Activated gamma-delta T cell (primary cell): ENCODE data around the gene TCTN2.

Source experiments
- DNase-seq: peaks from one replicate; lab custom pipeline; 2025; lab: John Stamatoyannopoulos, UW

TCTN2 gene

GRCh38 chr12:123741937-123742572 lies 71.1 kb downstream of the TCTN2 start:
- DNase-seq, result no peak

GRCh38 chr12:123743002-123743401 lies 72.1 kb downstream of the TCTN2 start:
- DNase-seq, result no peak

- no peak for DNase-seq
Measured at GRCh38 chr12:123744836-123745235, 73.9 kb downstream of the TCTN2 start.

DNA sequence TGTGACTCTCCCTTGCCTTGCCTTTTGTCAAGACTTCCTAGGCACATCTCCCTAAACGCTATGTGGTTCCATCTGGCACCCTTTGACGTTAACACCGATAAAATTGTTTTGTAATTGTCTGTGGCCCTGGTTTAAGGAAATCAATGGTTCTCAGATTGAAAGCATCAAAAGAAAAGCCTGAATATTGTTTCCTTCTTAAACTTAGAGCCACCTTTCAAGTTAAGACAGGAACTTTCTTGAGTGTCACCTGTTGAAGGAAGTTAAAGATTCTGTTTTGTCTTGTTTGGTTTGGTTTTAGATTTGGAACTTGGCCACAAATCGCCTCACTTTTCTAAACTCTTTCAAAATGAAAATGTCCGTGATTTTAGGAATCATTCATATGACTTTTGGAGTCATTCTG lies 76.4 kb downstream of the TCTN2 start:
- no peak for DNase-seq

DNA sequence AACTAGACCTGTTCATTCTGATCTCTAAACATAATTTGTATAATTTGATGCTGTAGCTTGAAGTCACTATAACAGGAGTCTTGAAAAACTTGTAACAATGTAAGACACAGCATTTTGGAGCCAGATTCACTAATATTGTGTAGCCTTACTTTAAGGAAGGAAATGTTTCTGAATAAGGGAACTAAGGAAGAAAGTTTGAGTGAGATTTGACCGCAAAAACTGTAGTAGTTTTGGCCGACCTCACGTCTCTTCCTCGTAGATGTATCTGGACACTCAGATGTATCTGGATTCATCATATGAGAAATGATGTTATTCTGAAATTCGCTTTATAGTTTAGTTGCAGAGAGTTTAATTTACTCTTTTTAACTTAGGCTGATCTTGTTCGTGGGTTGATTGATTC lies 77.2 kb downstream of the TCTN2 start:
- DNase-seq, result no peak

DNA sequence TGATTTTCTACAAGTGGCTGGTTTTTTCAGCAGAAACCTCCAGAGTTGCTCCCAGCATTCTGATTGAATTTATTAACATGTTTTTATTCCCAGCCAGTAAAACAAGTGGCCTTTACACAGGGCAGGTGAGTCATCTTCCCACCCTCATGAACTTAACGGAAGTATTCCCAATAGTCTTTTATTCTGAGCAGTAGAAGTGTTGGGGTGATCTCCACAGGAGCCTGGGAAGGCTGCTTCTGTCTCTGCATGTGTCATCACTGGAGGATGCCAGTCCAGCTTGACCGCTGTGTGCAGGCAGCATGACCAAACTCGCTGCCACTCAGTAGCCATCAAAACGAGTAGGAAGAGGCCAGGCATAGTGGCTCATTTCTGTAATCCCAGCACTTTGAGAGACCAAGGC lies 77.7 kb downstream of the TCTN2 start:
- no peak for DNase-seq

DNA sequence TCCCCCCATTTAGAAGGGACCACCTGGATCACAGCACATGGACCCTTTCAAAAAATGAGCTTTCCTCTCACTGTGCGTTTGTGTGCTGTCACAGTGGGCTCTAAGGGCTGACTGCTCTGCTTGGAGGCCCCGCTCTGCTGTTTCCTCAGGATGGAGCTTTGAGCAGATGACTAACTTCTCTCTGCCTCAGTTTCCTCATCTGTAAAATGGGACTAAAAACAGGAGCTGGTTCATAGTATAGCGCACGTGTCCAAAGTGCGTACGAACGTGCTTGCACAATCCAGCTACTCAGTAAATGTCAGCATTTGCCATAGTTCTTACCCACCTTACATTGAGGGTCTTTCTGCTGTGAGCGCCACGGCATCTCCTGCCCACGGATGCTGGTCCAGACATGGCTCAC lies 78.4 kb downstream of the TCTN2 start:
- DNase-seq, result no peak

DNA sequence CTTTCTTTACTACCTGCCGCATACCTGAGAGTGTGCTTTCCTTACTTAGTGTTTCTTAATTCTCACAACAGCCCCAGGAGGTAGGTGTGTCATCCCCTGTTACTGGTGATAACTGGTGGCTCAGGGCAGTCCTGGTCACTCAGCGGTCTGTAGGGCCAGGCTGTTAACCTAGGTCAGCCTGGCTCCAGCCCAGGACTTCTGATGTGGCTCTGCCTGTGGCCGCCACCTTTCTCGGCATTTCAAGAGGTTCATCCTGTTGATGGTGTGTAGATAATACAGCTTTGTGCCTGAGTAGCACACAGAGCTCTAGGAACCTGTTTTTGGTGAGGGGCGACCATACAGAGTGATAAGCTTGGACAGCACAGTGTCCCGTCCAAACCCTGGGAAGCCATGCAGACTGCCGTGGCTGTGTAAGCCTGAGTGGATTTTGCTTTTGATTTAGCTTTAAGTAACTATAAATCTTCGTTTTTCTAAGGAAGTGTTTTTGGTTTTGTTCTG lies 79.3 kb downstream of the TCTN2 start:
- no peak for DNase-seq

DNA sequence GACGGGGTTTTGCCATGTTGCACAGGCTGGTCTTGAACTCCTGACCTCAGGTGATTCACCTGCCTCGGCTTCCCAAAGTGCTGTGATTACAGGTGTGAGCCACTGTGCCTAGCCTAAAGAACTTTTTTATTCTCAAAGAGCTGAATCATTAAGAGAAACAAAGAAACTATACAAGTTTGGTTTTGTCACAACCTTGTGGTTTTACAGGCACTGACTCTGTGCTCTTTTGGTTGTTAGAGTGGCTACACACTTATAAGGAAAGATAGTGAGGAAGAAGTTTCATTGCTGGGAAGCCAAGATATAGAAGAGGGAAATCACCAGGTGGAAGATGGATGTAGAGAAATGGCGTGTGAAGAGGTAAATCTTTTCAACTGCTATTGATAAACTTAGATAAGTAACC lies 81.1 kb downstream of the TCTN2 start:
- DNase-seq, result no peak

GRCh38 chr12:123754041-123754772 lies 83.3 kb downstream of the TCTN2 start:
- DNase-seq, result no peak

GRCh38 chr12:123757561-123757960 lies 86.6 kb downstream of the TCTN2 start:
- DNase-seq, result no peak
